ENCODE measurements around the gene EEFSEC. TPM values are rescaled to one million over a fixed set of nuclear protein-coding genes. Genes with fewer than 3 reads are reported as not detected.

EEFSEC gene
- total and polyA plus RNA-seq, 10 donors: 8.5 to 19.2 (median 14.2) TPM

DNA sequence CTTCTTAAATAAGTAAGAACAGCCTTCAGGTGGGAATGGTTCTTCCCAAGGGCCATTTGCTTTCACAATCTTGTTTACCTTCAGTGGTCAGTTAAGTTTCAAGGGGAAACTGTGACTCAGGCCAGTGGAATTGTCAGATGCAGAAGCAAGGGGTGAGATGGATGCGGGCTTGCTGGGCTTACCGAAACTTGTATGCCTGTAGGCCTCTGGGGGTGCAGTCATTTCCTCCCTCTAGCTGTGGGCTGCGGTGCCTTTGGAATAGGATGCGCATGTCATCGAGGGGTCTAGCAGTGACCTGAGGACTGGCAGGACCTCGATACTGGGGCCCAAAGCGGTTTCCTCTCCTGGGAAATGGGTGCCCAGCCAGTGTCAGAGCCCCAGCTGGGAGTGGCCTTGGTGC, 121.6 kb downstream of the EEFSEC start:
- Histone ChIP-seq H3K4me3 (no peak overlapping the region), H3K27ac (no peak overlapping the region), H3K4me1 (peaks cover 0 to 8% (median 0%) of the 10 kb centered on the region in 6 donors), H3K27me3 (replicated peaks in 1 of 7) (no peaks in the 10 kb centered on the region), H3K36me3 (peaks cover 0 to 48% (median 10%) of the 10 kb centered on the region in 6 donors), H3K9me3 (no peaks in the 10 kb centered on the region)
- TF ChIP-seq POLR2AphosphoS5 (IDR thresholded peaks at IDR 0.05) (no peak), POLR2A (IDR thresholded peaks at IDR 0.05) (no peak), CTCF (IDR thresholded peaks at IDR 0.05 in 8 of 11, conservative IDR thresholded peaks at IDR 0.05 in 3 of 11) (no peak)
- WGBS, 5 donors: 90 to 100% (median 96%) methylated on average over 6 to 7 of the region's 7 CpGs
- DNase-seq: no peak
- intact Hi-C loops (cut with DNase I; ENCODE audit: low total_unique reads): no loop called here

GRCh38 chr3:128275316-128276145, 122.2 kb downstream of the EEFSEC start:
- DNase-seq: no peak
- TF ChIP-seq POLR2AphosphoS5 (IDR thresholded peaks at IDR 0.05) (no peak), CTCF (IDR thresholded peaks at IDR 0.05 in 8 of 11, conservative IDR thresholded peaks at IDR 0.05 in 3 of 11) (no peak), POLR2A (IDR thresholded peaks at IDR 0.05) (no peak)
- Histone ChIP-seq H3K4me1 (peaks cover 0 to 8% (median 0%) of the 10 kb centered on the region in 6 donors), H3K27ac (no peak overlapping the region), H3K4me3 (no peak overlapping the region), H3K27me3 (replicated peaks in 1 of 7) (no peaks in the 10 kb centered on the region), H3K9me3 (no peaks in the 10 kb centered on the region), H3K36me3 (peaks cover 0 to 44% (median 10%) of the 10 kb centered on the region in 6 donors)
- intact Hi-C loops (cut with DNase I; ENCODE audit: low total_unique reads): no loop called here
- WGBS, 5 donors: 90 to 96% (median 93%) methylated on average over 9 to 11 of the region's 11 CpGs

- 79 to 91% (median 87%) methylated on average over 3 of the region's 3 CpGs for WGBS, 5 donors
- Histone ChIP-seq H3K4me1 (peaks cover 0 to 8% (median 0%) of the 10 kb centered on the region in 6 donors), H3K36me3 (peaks cover 0 to 38% (median 8%) of the 10 kb centered on the region in 6 donors), H3K9me3 (no peaks in the 10 kb centered on the region), H3K4me3 (no peak overlapping the region), H3K27me3 (replicated peaks in 1 of 7) (no peaks in the 10 kb centered on the region), H3K27ac (no peak overlapping the region)
- TF ChIP-seq CTCF (IDR thresholded peaks at IDR 0.05 in 8 of 11, conservative IDR thresholded peaks at IDR 0.05 in 3 of 11) (no peak), POLR2A (IDR thresholded peaks at IDR 0.05) (no peak), POLR2AphosphoS5 (IDR thresholded peaks at IDR 0.05) (no peak)
- intact Hi-C loops (cut with DNase I; ENCODE audit: low total_unique reads): no loop called here
- no peak for DNase-seq
These were observed 122.8 kb downstream of the EEFSEC start for GRCh38 chr3:128276146-128276435.

DNA sequence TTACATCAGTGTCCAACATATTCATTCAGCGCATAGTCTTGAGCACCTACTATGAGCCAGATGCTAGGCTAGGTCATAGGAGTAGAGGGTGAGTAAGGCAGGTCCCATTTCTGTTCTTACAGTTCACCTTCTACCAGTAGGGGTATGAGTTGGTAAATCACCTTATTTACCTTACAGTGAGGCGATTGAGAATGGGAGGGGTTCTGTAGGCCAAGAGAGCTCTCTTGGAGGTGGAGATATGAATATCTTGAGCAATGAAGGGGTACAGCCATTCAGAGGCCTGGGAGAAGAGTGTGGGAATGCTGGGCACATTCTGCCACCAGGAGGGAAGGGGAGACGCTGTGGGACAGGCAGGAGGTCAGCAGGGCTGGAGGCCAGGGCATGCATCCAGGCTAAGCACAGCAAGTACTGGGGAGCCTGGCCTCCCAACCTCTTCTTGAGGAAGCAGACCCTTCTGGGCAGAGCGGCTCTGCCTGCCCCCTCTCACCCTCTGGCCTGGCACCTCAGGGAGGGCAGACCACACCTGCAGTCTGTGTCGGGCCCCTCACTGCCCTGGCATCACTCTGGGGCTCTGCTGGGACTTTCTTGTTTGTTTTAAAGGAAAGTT, 123.4 kb downstream of the EEFSEC start:
- Histone ChIP-seq H3K27me3 (replicated peaks in 1 of 7) (no peaks in the 10 kb centered on the region), H3K4me3 (no peak overlapping the region), H3K9me3 (no peaks in the 10 kb centered on the region), H3K36me3 (peaks cover 0 to 36% (median 5%) of the 10 kb centered on the region in 6 donors), H3K4me1 (peaks cover 0 to 8% (median 0%) of the 10 kb centered on the region in 6 donors), H3K27ac (no peak overlapping the region)
- TF ChIP-seq POLR2AphosphoS5 (IDR thresholded peaks at IDR 0.05): no peak
- TF ChIP-seq POLR2A (IDR thresholded peaks at IDR 0.05): no peak
- no peak for TF ChIP-seq CTCF (IDR thresholded peaks at IDR 0.05 in 8 of 11, conservative IDR thresholded peaks at IDR 0.05 in 3 of 11)
- no peak for DNase-seq
- intact Hi-C loops (cut with DNase I; ENCODE audit: low total_unique reads): no loop called here
- WGBS, 5 donors: 82 to 99% (median 90%) methylated on average over 5 of the region's 5 CpGs
